ENCODE measurements around the gene CCDC110.

DNA sequence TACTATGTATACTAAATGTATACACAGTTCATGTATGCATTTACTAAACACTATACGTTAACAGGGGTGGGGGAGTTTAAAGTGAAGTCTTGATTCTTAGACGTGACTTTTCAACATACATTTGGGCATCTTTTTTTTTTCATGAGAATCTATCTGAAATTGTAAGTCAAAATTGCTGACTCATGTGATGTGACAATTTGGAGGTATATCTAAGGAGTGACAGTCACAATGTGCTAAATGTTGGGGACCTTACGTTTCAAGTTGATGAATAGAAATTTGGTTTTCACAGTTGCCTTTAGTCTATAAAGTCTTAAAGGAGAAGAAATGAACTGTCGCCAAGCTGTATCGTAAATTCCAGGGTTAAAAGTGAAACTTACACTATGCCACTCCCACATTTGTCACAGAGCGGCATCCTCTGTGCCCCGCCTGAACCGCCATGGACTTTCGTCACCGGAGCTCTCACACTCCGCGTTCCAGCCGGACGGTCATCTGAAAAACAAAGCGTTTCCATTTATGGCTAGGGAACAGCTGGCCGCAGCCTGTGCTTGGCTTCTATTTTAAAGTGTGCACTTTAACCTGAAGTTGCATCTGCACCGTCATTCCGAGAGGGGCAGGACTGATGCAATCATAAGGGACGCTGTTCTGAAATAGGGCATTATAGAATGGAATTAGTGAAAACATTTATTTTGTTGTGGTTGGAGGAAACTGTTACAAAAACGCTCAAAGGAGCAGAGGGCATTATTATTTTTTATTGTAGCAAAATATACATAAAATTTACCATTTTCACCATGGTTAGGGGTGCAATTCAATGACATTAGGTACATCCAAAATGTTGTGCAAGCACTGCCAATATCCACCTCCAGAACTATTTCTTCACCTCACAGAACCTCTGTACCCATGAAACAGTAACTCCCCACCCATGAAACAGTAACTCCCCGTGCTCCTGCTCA, 32.8 kb upstream of the CCDC110 start:
- no peak for TF ChIP-seq EZH2 (IDR thresholded peaks at IDR 0.05; ENCODE audit: insufficient read depth, poor library complexity, severe bottlenecking)
- TF ChIP-seq EZH2phosphoT487 (IDR thresholded peaks at IDR 0.05; ENCODE audit: insufficient read depth, low read depth) = no peak
